Neural progenitor cell (in vitro differentiated cells): ENCODE data around the gene TNP2. TPM values are rescaled to one million over a fixed set of nuclear protein-coding genes. Genes with fewer than 3 reads are reported as not detected.
A peak's percentile ranks its signal among the peaks of the same experiment; 100 is the strongest.

Experiments
- DNase-seq: peaks from one replicate; pipeline ENCODE4 v3.0.0-alpha.2; 2016; ENCODE audit warnings: low spot score
- H2AFZ ChIP-seq: fragments of 200-600 bp; sonication (generic); replicated peaks from 2 replicates; pipeline ENCODE4 v1.6.1; 2016; ENCODE audit warnings: antibody characterized with exemption
- H3F3A ChIP-seq: fragments of 200-600 bp; sonication (generic); 2 replicates; pipeline ENCODE4 v1.6.1; 2016; ENCODE audit warnings: antibody characterized with exemption, low read depth
- H3K27ac ChIP-seq: fragments of 200-600 bp; sonication (generic); 2 replicates; pipeline ENCODE4 v1.5.1; 2016; ENCODE audit warnings: mild to moderate bottlenecking
- H3K27me3 ChIP-seq: fragments of 200-600 bp; sonication (generic); 2 replicates; pipeline ENCODE4 v1.6.1; 2016; ENCODE audit warnings: mild to moderate bottlenecking, moderate library complexity
- H3K36me3 ChIP-seq: fragments of 200-600 bp; sonication (generic); 2 replicates; pipeline ENCODE4 v1.5.1; 2016
- H3K4me1 ChIP-seq: fragments of 200-600 bp; sonication (generic); 2 replicates; pipeline ENCODE4 v1.6.1; 2016; ENCODE audit warnings: mixed run types
- H3K4me2 ChIP-seq: fragments of 200-600 bp; sonication (generic); 2 replicates; pipeline ENCODE4 v1.6.1; 2016
- H3K4me3 ChIP-seq: fragments of 200-600 bp; sonication (generic); 2 replicates; pipeline ENCODE4 v1.5.1; 2016
- H3K79me2 ChIP-seq: fragments of 200-600 bp; sonication (generic); 2 replicates; pipeline ENCODE4 v1.6.1; 2016; ENCODE audit warnings: low read depth
- H3K9ac ChIP-seq: fragments of 200-600 bp; sonication (generic); 2 replicates; pipeline ENCODE4 v1.6.1; 2016
- H3K9me3 ChIP-seq: fragments of 200-600 bp; sonication (generic); 2 replicates; pipeline ENCODE4 v1.5.1; 2016; ENCODE audit warnings: low read depth
- H4K20me1 ChIP-seq: fragments of 200-600 bp; sonication (generic); 2 replicates; pipeline ENCODE4 v1.6.1; 2016; ENCODE audit warnings: low read depth
- H3K27ac Mint-ChIP-seq: 3 replicates; pipeline ENCODE4 v1.8.0; 2021; ENCODE audit warnings: mixed read lengths
- H3K27me3 Mint-ChIP-seq: 2 replicates; pipeline ENCODE4 v1.8.0; 2022; ENCODE audit warnings: low read depth, mild to moderate bottlenecking, inconsistent platforms, moderate library complexity, mixed read lengths; ENCODE audit not compliant: insufficient read depth
- H3K36me3 Mint-ChIP-seq: 3 replicates; pipeline ENCODE4 v1.8.0; 2021; ENCODE audit warnings: mixed read lengths
- H3K4me1 Mint-ChIP-seq: 3 replicates; pipeline ENCODE4 v1.8.0; 2021; ENCODE audit warnings: mixed read lengths
- H3K4me3 Mint-ChIP-seq: 3 replicates; pipeline ENCODE4 v1.8.0; 2021; ENCODE audit warnings: mild to moderate bottlenecking, moderate library complexity, mixed read lengths
- H3K9me3 Mint-ChIP-seq: 3 replicates; pipeline ENCODE4 v1.8.0; 2020; ENCODE audit warnings: mixed read lengths
- CTCF ChIP-seq: fragments of 200-600 bp; sonication (generic); IDR thresholded peaks from 2 replicates; pipeline ENCODE4 v1.5.1; 2017; ENCODE audit warnings: antibody characterized with exemption, mild to moderate bottlenecking
- EZH2 ChIP-seq: fragments of 200-600 bp; sonication (generic); IDR thresholded peaks from 2 replicates; pipeline ENCODE4 v1.6.1; 2017; ENCODE audit warnings: antibody characterized with exemption, mild to moderate bottlenecking, moderate library complexity
- EZH2phosphoT487 ChIP-seq: fragments of 200-600 bp; sonication (generic); IDR thresholded peaks from 2 replicates; pipeline ENCODE4 v1.6.1; 2017; ENCODE audit warnings: antibody characterized with exemption
- total RNA-seq: library from RNA; depleted of rRNA; stranded (reverse); fragments of >200 nt; gene quantifications from 2 replicates; pipeline ENCODE4 v1.2.3, GENCODE V29; 2015; ENCODE audit warnings: low replicate concordance

TNP2 gene
- total RNA-seq, 1 donor from 2014 or later: not detected

DNA sequence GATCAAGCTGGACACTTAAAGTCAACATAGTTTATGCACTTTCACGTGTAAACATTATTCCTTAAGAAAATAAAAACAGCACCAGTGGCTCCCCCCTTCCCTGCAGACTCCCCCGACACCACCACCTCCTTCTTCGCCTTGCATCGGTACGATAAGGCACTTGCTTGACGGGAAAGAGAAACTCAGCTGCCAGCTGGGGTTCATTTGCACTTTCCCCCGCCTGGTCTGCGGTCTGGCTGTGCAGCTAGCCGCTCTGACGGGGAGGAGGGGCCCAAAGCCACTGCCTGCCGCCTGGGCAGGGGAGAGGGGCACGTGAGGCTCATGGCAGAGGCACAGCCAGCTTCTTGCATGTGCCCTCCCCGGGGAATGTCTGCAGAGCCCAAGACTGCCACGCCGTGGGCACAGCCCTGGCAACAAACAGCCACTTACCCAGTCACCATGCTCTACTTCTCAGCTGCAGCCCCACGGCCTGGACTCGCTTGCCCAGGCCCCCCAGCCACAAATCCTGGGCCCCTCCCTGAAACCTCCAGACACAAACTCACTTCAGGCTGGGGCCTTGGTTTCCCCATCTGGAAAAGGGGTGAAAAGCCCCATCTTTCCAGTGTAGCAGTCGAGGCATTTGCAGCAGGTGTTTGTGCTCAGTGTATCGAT, 28.5 kb upstream of the TNP2 start:
- peak overlapping the region; percentile 37 for H2AFZ ChIP-seq

GRCh38 chr16:11296706-11297491, 27.8 kb upstream of the TNP2 start:
- no peak for DNase-seq
- Mint-ChIP-seq H3K4me1 (peaks cover 34% of the 10 kb centered on the region), H3K4me3 (no peak overlapping the region), H3K9me3 (no peaks in the 10 kb centered on the region), H3K27me3 (peaks cover 5% of the 10 kb centered on the region), H3K27ac (no peak overlapping the region), H3K36me3 (no peaks in the 10 kb centered on the region)
- no peaks in the 10 kb centered on the region for H3K27me3 ChIP-seq
- no peak overlapping the region for H3K4me3 ChIP-seq
- H3K9ac ChIP-seq: no peak overlapping the region
- no peaks in the 10 kb centered on the region for H4K20me1 ChIP-seq
- H3K4me1 ChIP-seq: peaks cover 8% of the 10 kb centered on the region
- H3F3A ChIP-seq: peaks cover 2% of the 10 kb centered on the region
- peak overlapping the region; percentile 4 for H3K4me2 ChIP-seq
- no peaks in the 10 kb centered on the region for H3K79me2 ChIP-seq
- H3K27ac ChIP-seq: no peak overlapping the region
- no peaks in the 10 kb centered on the region for H3K36me3 ChIP-seq
- no peaks in the 10 kb centered on the region for H3K9me3 ChIP-seq
- TF ChIP-seq EZH2phosphoT487 (no peak), EZH2 (no peak), CTCF (no peak)
- no peak overlapping the region for H2AFZ ChIP-seq

More for the DNA sequence above, 28.5 kb upstream of the TNP2 start:
- no peaks in the 10 kb centered on the region for H3K27me3 ChIP-seq
- Mint-ChIP-seq H3K36me3 (no peaks in the 10 kb centered on the region), H3K4me1 (peaks cover 30% of the 10 kb centered on the region), H3K27ac (no peak overlapping the region), H3K9me3 (no peaks in the 10 kb centered on the region), H3K4me3 (no peak overlapping the region), H3K27me3 (peaks cover 5% of the 10 kb centered on the region)
- no peaks in the 10 kb centered on the region for H3K36me3 ChIP-seq
- TF ChIP-seq EZH2 (no peak), CTCF (no peak), EZH2phosphoT487 (no peak)
- peaks cover 8% of the 10 kb centered on the region for H3K4me1 ChIP-seq
- H3K4me3 ChIP-seq: no peak overlapping the region
- no peaks in the 10 kb centered on the region for H3F3A ChIP-seq
- no peaks in the 10 kb centered on the region for H4K20me1 ChIP-seq
- peak overlapping the region; percentile 4 for H3K4me2 ChIP-seq
- no peaks in the 10 kb centered on the region for H3K79me2 ChIP-seq
- no peak overlapping the region for H3K9ac ChIP-seq
- H3K9me3 ChIP-seq: no peaks in the 10 kb centered on the region
- H3K27ac ChIP-seq: no peak overlapping the region
- peak; percentile 53 for DNase-seq

DNA sequence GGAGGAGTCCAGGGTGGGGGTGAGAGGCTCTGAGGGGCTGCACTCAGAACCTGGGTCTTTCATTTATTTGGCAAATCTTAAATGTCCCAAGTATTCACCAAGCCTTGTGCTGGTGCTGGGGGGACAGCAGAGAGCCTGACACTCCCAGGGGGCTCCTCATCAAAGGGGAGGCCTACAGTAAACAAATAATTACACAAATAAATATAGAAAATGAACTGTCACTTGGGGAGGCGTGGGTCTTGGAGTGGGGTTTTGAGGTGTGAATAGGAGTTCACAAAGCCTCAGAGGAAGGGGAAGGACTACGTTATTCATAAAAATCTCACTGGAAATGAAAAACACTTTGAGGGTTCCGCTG, 27.2 kb upstream of the TNP2 start:
- no peaks in the 10 kb centered on the region for H3K9me3 ChIP-seq
- no peak overlapping the region for H3K4me3 Mint-ChIP-seq
- no peak overlapping the region for H3K27ac Mint-ChIP-seq
- no peak overlapping the region for H3K4me2 ChIP-seq
- DNase-seq: no peak
- no peaks in the 10 kb centered on the region for H3K36me3 ChIP-seq
- TF ChIP-seq EZH2: no peak
- no peak for TF ChIP-seq EZH2phosphoT487
- no peak for TF ChIP-seq CTCF
- peaks cover 8% of the 10 kb centered on the region for H3K4me1 ChIP-seq
- H4K20me1 ChIP-seq: no peaks in the 10 kb centered on the region
- H3K79me2 ChIP-seq: no peaks in the 10 kb centered on the region
- H3K4me1 Mint-ChIP-seq: peaks cover 36% of the 10 kb centered on the region
- H3F3A ChIP-seq: peaks cover 6% of the 10 kb centered on the region
- H3K27me3 ChIP-seq: no peaks in the 10 kb centered on the region
- no peak overlapping the region for H3K9ac ChIP-seq
- H3K4me3 ChIP-seq: no peak overlapping the region
- H3K27me3 Mint-ChIP-seq: peaks cover 2% of the 10 kb centered on the region
- H3K36me3 Mint-ChIP-seq: no peaks in the 10 kb centered on the region
- no peak overlapping the region for H3K27ac ChIP-seq
- no peaks in the 10 kb centered on the region for H3K9me3 Mint-ChIP-seq
- no peak overlapping the region for H2AFZ ChIP-seq
